B cell (primary cell): ENCODE results near the gene PLPPR2. TPM values are rescaled to one million over a fixed set of nuclear protein-coding genes. Genes with fewer than 3 reads are reported as not detected.
A peak's percentile ranks its signal among the peaks of the same experiment; 100 is the strongest.
"Not testable (repeated sequence)": the region's sequence is repeated elsewhere in the genome, so short reads cannot be mapped to it uniquely, and the experiment has no call there.

Source experiments
- ATAC-seq: fragments of 200-7000 bp; cut with Tn5 transposase; one replicate; pipeline ENCODE4 v1.10.0; 2021; ENCODE audit warnings: low read depth, mild to moderate bottlenecking, moderate number of reproducible peaks, moderate library complexity
- CTCF ChIA-PET: fragments of 350-600 bp; sonication (Branson Sonifier 250); formaldehyde crosslinking; loops from one replicate; lab custom pipeline; 2021; ENCODE audit warnings: antibody characterized with exemption, inconsistent platforms; lab: Charles Lee
- POLR2A ChIA-PET: fragments of 350-600 bp; sonication (Branson Sonifier 250); formaldehyde crosslinking; loops from one replicate; lab custom pipeline; 2021; ENCODE audit warnings: antibody characterized with exemption; lab: Charles Lee
- DNase-seq: peaks from one replicate; pipeline ENCODE4 v3.0.0; 2013
- H2AFZ ChIP-seq: 2 replicates; pipeline ENCODE4 v1.6.1; 2012; ENCODE audit warnings: mild to moderate bottlenecking, low read depth, low read length; ENCODE audit not compliant: insufficient read depth, poor library complexity, severe bottlenecking
- H3K27ac ChIP-seq, 2 donors: 1 replicate in 1 of 2; 2 replicates in 1 of 2; pipeline ENCODE4 v1.5.1; 2012 to 2013; ENCODE audit warnings: low read length in 2 of 2, mild to moderate bottlenecking in 2 of 2, moderate library complexity in 1 of 2
- H3K27me3 ChIP-seq, 4 experiments: fragments of 200-600 bp in 1 of 4; sonication (generic) in 1 of 4; replicated peaks in 1 of 4; 1 replicate in 2 of 4; 2 replicates in 2 of 4; pipeline versions ENCODE4 v1.6.1 to v1.7.0; 2013 to 2016; ENCODE audit warnings: low read length in 3 of 4, mild to moderate bottlenecking in 2 of 4, mixed read lengths in 1 of 4, moderate library complexity in 1 of 4; ENCODE audit not compliant: insufficient read depth in 4 of 4, control insufficient read depth in 3 of 4; ENCODE audit errors: control extremely low read depth in 1 of 4
- H3K36me3 ChIP-seq, 2 experiments: replicated peaks in 1 of 2; 1 replicate in 1 of 2; 2 replicates in 1 of 2; pipeline versions ENCODE4 v1.6.1 to v1.7.1; 2013; ENCODE audit warnings: low read length in 1 of 2; ENCODE audit not compliant: insufficient read depth in 2 of 2, control insufficient read depth in 1 of 2; ENCODE audit errors: control extremely low read depth in 1 of 2, extremely low read depth in 1 of 2
- H3K4me1 ChIP-seq, 2 donors: fragments of 200-600 bp in 1 of 2; sonication (generic) in 1 of 2; 1 replicate in 1 of 2; 2 replicates in 1 of 2; pipeline versions ENCODE4 v1.5.1 to v1.6.1; 2013 to 2017; ENCODE audit warnings: low read length in 2 of 2; ENCODE audit not compliant: control insufficient read depth in 2 of 2, insufficient read depth in 2 of 2
- H3K4me2 ChIP-seq: replicated peaks from 2 replicates; pipeline ENCODE3; 2012; ENCODE audit warnings: mild to moderate bottlenecking, low read depth, low read length; ENCODE audit not compliant: poor library complexity, severe bottlenecking
- H3K4me3 ChIP-seq, 5 experiments: fragments of 200-600 bp in 1 of 5; sonication (generic) in 1 of 5; 1 replicate in 3 of 5; 2 replicates in 2 of 5; pipeline versions ENCODE4 v1.5.1 to v1.7.0; 2011 to 2016; ENCODE audit warnings: low read length in 4 of 5, mild to moderate bottlenecking in 4 of 5, low read depth in 2 of 5, control low read depth in 1 of 5, moderate library complexity in 1 of 5; ENCODE audit not compliant: insufficient read depth in 1 of 5; ENCODE audit errors: control extremely low read depth in 1 of 5, extremely low read depth in 1 of 5
- H3K79me2 ChIP-seq: fragments of 200-600 bp; sonication (generic); one replicate; pipeline ENCODE4 v1.6.0; 2016; ENCODE audit warnings: low read length; ENCODE audit not compliant: control insufficient read depth, insufficient read depth
- H3K9ac ChIP-seq: fragments of 200-600 bp; sonication (generic); 2 replicates; pipeline ENCODE4 v1.6.1; 2017; ENCODE audit warnings: mild to moderate bottlenecking, low read length, moderate library complexity
- H3K9me3 ChIP-seq, 3 donors: one replicate each; pipeline versions ENCODE4 v1.6.1 to v1.7.1; 2013; ENCODE audit warnings: low read length in 2 of 3; ENCODE audit not compliant: control insufficient read depth in 2 of 3, insufficient read depth in 1 of 3; ENCODE audit errors: control extremely low read depth in 1 of 3
- H4K20me1 ChIP-seq: 2 replicates; pipeline ENCODE4 v1.6.0; 2012; ENCODE audit warnings: mild to moderate bottlenecking, low read length; ENCODE audit not compliant: insufficient read depth, control insufficient read depth, poor library complexity, severe bottlenecking
- H3K27ac Mint-ChIP-seq: one replicate; pipeline ENCODE4 v1.8.0; 2021; ENCODE audit warnings: mixed read lengths
- H3K27me3 Mint-ChIP-seq: one replicate; pipeline ENCODE4 v1.8.0; 2021; ENCODE audit warnings: mixed read lengths
- H3K4me1 Mint-ChIP-seq: one replicate; pipeline ENCODE4 v1.8.0; 2021; ENCODE audit warnings: mixed read lengths
- H3K4me3 Mint-ChIP-seq: one replicate; pipeline ENCODE4 v1.8.0; 2021; ENCODE audit warnings: mixed read lengths
- H3K9me3 Mint-ChIP-seq: one replicate; pipeline ENCODE4 v1.8.0; 2022; ENCODE audit warnings: mixed read lengths; ENCODE audit not compliant: insufficient read depth
- WGBS: methylation state at CpG from one replicate; pipeline ENCODE4 v1.1.5; 2013; ENCODE audit warnings: missing lambda C conversion rate; ENCODE audit not compliant: insufficient coverage; 5-methylcytosine and 5-hydroxymethylcytosine counted together
- intact Hi-C: fragments of 100-400 bp; cut with micrococcal nuclease; formaldehyde crosslinking; loops from one replicate; pipeline ENCODE4 v1.10.0; 2022
- polyA plus RNA-seq: library from polyadenylated mRNA; depleted of rRNA; stranded (reverse); fragments of >200 nt; gene quantifications from 2 replicates; pipeline ENCODE4 v1.2.3, GENCODE V29; 2012
- total RNA-seq, 2 donors: library from RNA; stranded (reverse); fragments of 120-200 nt in 1 of 2; gene quantifications; 1 replicate in 1 of 2; 2 replicates in 1 of 2; pipeline versions ENCODE4 v1.2.3 to v1.2.4, GENCODE V29; 2013 to 2022
- TF ChIP-seq, protein P1 (sequence below): fragments of 200-600 bp; IDR thresholded peaks from one replicate; pipeline ENCODE4 v1.8.0; 2022; ENCODE audit warnings: antibody characterized with exemption, mild to moderate bottlenecking

Gene PLPPR2
- total and polyA plus RNA-seq, 2 donors (not counting 1 experiment from before 2014, with no cell fraction given), result 3.8 to 11.1 TPM

DNA sequence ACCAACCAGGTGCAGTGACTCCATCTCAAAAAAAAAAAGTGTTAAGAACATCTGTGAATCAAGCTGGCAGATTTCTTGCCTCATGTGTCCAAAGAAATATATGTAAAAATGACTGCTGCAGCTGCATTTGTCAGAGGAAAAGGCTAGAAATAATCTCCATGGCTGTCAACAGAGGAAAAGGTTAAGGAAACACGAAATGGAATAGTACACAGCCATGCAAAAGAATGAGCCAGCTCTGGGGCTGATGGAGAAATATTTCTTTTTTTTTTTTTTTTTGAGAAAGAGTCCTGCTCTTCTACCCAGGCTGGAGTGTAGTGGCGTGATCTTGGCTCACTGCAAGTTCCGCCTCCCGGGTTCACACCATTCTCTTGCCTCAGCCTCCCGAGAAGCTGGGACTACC lies 22.4 kb upstream of the PLPPR2 start:
- no peak overlapping the region for H3K4me2 ChIP-seq
- intact Hi-C loops, result no loop called here
- no peak overlapping the region for H3K27ac Mint-ChIP-seq
- ATAC-seq, result no peak
- no peak overlapping the region for H2AFZ ChIP-seq
- H3K4me3 ChIP-seq, result no peak overlapping the region
- ChIA-PET CTCF (interaction anchor here (1.7 kb wide), 1 partner anchor 10 kb away, joined by 4 read pairs; no protein-coding TSS in a partner anchor), POLR2A (no interaction called here)
- no peaks in the 10 kb centered on the region for H3K4me1 ChIP-seq
- TF ChIP-seq, protein P1, sequence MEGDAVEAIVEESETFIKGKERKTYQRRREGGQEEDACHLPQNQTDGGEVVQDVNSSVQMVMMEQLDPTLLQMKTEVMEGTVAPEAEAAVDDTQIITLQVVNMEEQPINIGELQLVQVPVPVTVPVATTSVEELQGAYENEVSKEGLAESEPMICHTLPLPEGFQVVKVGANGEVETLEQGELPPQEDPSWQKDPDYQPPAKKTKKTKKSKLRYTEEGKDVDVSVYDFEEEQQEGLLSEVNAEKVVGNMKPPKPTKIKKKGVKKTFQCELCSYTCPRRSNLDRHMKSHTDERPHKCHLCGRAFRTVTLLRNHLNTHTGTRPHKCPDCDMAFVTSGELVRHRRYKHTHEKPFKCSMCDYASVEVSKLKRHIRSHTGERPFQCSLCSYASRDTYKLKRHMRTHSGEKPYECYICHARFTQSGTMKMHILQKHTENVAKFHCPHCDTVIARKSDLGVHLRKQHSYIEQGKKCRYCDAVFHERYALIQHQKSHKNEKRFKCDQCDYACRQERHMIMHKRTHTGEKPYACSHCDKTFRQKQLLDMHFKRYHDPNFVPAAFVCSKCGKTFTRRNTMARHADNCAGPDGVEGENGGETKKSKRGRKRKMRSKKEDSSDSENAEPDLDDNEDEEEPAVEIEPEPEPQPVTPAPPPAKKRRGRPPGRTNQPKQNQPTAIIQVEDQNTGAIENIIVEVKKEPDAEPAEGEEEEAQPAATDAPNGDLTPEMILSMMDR, result no peak
- H3K27me3 Mint-ChIP-seq, result no peaks in the 10 kb centered on the region
- no peak overlapping the region for H3K27ac ChIP-seq
- DNase-seq, result no peak
- no peaks in the 10 kb centered on the region for H4K20me1 ChIP-seq
- H3K79me2 ChIP-seq, result no peaks in the 10 kb centered on the region
- 100% methylated on average over 3 of the region's 5 CpGs for WGBS
- no peak overlapping the region for H3K9ac ChIP-seq
- no peaks in the 10 kb centered on the region for H3K9me3 Mint-ChIP-seq
- H3K9me3 ChIP-seq, result peaks cover 0 to 13% (median 0%) of the 10 kb centered on the region in 3 donors
- H3K4me1 Mint-ChIP-seq, result peaks cover 6% of the 10 kb centered on the region
- H3K4me3 Mint-ChIP-seq, result no peak overlapping the region
- peaks cover 6 to 8% of the 10 kb centered on the region in 2 experiments for H3K36me3 ChIP-seq
- no peaks in the 10 kb centered on the region for H3K27me3 ChIP-seq

DNA sequence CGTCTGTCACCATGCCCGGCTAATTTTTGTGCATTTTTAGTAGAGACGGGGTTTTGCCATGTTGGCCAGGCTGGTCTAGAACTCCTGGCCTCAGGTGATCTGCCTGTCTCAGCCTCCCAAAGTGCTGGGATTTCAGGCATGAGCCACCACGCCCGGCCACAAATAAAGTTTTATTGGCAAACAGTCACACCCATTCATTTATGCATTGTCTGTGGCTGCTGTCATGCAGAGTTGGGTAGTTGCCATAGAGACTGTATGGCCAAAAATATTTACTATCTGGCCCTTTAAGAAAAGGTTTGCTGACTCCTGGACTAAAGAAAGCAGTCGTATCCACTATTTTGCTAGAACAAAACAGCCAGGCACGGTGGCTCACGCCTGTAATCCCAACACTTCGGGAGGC lies 21.4 kb upstream of the PLPPR2 start:
- H3K36me3 ChIP-seq, H3K4me1 ChIP-seq, H3K27me3 Mint-ChIP-seq, H3K4me2 ChIP-seq, H3K9me3 Mint-ChIP-seq, H3K4me3 Mint-ChIP-seq, H2AFZ ChIP-seq, intact Hi-C loops, H3K27ac Mint-ChIP-seq, H4K20me1 ChIP-seq, H3K79me2 ChIP-seq, H3K9ac ChIP-seq, ATAC-seq, POLR2A ChIA-PET, H3K27me3 ChIP-seq, H3K4me3 ChIP-seq, CTCF ChIA-PET, H3K27ac ChIP-seq: not testable (repeated sequence)
- H3K9me3 ChIP-seq, result peaks cover 0 to 13% (median 0%) of the 10 kb centered on the region in 3 donors
- peaks cover 13% of the 10 kb centered on the region for H3K4me1 Mint-ChIP-seq
- peak; percentile 19 for DNase-seq
- 97% methylated on average over 7 of the region's 9 CpGs for WGBS
